Measurements from ENCODE around the gene RHOD.

Gene RHOD, protein sequence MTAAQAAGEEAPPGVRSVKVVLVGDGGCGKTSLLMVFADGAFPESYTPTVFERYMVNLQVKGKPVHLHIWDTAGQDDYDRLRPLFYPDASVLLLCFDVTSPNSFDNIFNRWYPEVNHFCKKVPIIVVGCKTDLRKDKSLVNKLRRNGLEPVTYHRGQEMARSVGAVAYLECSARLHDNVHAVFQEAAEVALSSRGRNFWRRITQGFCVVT

DNA sequence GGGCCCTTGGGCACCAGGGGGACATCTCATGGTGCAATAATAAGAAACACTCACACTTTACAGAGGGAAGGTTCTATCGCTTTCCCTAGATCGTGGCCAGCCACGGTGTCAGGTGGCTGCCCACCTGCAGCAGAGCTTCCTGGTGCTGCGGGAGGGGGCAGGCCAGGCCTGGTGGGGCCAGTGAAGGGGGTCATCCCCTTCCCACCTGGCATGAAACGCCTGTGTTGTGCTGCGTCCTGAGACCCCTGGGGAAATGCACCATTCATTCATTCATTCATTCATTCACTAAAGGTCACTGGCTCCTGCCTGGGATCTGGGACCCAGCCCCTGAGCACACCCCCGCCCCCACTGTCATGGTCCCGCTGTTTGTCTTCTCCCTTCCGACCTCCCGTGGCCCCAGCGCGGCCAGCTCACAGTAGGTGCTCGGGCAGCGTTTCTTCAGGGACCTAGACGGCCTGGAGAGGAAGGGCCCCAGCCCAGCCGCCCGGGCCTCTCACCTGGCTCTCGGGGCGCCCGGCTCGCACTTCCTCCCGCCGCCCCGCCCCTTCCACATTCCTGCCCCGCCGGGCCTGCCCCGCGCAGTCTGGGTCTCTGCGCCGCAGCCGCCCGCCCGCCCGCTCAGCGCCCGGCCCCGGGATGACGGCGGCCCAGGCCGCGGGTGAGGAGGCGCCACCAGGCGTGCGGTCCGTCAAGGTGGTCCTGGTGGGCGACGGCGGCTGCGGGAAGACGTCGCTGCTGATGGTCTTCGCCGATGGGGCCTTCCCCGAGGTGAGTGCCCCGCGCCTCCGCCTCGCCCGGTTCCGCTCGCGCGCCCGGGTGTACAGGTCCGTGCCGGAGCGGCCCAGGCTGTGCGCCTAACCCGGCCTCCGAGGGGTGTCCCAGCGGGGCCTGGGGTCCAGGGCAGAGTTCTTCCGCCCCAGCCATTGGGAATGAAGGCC, at the start of gene RHOD:
Gene RHOD, plus strand, starts transcription at position 581 of the 938 bp plus-strand sequence. Its CDS starts 56 bp downstream, at position 637.
- in situ Hi-C loops (cut with MboI; ENCODE audit: low sequenced_read_pairs), result no loop called here

DNA sequence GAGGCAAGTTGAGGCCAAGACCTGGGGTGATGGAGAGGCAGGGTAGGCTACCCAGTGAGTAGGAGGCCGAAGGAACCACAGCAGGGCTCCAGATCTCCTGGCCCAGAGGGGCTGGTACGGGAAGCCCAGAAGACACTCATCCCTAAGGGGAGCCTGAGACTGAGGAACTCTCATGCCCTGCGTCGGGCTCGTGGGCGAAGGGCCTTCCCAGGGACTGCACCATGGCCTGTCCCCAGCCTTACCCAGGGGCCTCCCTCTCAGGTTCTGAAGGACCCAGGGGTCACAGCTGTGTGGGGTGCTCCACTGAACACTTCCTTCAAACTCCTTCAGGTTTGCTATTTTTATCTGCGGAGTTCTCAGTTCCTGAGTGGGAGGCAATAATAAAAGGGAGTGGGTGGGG, 49.5 kb upstream of the RHOD start:
- in situ Hi-C loops (cut with MboI; ENCODE audit: low sequenced_read_pairs), result no loop called here

DNA sequence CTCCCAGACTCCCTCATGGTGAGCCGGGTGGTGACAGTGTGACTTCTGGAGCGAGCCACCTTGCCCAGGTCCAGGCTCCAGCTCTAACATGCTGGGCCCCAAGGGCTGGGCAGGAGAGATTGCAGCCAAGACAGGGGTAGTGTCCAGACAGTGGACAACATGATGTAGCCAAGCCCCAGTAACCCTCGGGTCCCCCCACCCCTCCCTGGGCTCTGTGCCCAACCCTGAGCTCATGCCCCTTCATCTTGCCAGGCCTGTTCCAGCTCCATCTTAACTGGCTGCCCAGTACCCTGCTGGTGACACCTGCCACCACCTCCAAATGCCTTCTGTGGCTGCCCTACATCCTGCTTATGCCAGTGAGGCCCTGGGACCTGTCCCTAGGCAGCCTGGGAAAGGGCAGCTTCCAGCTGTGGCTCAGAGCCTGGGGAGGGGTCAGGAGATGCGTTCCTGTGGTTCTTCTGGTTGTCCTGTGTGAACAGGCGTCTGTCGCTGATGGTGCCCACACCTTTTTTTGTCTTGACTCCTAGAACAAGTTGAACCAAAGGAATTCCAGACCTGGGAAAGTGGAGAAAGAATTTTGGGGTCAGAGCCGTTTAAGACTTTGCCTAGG, 46.2 kb upstream of the RHOD start:
- in situ Hi-C loops (cut with MboI; ENCODE audit: low sequenced_read_pairs), result no loop called here

DNA sequence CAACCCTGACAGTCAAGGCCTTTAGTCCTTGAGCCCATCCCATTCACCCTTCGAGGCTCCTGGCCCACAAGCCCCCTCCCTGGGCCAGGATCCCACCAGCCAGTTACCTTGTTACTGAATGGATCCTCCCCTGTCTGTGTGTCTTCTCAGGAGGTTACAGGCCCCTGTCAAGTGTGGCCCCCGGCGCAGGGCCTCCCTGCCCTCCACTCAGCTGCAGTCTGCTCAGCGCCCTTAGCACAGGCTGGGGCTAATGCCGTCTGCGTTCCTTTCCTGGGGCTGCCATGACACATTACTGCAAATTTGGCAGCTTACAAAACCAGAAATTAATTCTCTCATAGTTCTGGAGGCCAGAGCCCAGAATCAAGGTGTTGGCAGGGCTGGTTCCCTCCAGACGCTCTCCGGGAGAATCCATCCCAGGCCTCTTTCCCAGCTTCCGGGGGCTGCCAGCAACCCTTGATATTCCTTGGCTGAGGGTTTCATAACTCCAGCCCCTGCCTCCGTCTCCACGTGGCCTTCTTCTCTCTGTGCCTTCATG, 43.1 kb upstream of the RHOD start:
- in situ Hi-C loops (cut with MboI; ENCODE audit: low sequenced_read_pairs), result no loop called here

DNA sequence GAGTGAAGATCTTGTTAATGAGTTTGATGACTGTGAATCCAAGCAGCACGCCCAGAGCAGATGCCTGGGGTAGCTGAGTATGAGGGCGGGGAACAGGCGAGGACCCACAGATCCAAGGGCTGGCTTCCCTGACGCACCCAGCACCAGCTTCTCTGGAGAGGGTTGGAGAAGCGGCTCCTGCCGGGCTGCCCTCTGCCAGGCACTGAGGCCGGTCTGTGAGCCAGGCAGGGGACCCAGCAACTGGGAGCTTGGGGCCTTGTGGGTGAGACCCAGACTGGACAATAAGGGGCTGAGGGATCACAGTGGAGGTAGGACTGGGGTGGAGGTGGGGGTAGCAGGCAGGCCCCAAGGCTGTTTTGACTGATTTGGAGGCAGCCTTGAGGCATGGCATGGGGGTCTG, 42.3 kb upstream of the RHOD start:
- in situ Hi-C loops (cut with MboI; ENCODE audit: low sequenced_read_pairs), result no loop called here

DNA sequence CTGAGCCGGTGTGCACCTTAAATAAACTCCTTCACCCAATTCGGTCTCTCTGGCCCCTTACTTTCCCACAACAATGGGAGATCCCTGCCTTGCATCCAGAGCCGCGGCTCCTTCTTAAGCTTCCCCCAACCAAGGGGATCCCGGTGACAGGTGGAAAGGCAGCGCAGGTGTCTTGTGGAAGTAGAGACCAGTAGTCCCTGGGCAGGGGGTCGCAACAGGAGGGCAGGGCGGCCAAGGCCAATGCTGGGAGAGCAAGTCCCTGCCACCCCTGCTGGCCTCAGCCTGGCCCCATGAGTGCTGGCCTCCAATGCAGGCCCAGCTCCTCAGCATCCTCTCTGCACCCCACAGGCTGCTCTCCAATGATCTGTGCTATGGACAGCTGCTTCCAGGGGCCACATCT, 41.6 kb upstream of the RHOD start:
- in situ Hi-C loops (cut with MboI; ENCODE audit: low sequenced_read_pairs), result no loop called here

DNA sequence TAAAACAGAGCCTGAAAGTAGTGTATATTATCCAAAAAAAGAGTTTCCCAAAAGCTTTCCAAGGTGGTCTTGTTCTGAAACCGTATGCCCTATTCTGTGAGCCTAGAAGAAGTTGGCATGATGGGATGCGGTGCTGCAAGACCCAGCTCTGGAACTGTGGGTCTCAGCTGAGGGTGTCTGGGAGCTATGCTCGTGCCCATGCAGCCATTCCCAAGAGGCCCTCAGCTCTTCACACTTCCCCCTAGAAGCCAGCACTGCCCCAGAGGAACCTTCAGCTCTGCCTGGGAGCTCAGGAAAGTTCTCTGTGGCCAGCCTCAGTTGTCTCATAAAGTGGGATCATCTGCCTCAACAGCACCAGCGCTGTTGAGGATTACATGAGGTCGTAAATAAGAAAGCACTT, 40.1 kb upstream of the RHOD start:
- in situ Hi-C loops (cut with MboI; ENCODE audit: low sequenced_read_pairs), result no loop called here

DNA sequence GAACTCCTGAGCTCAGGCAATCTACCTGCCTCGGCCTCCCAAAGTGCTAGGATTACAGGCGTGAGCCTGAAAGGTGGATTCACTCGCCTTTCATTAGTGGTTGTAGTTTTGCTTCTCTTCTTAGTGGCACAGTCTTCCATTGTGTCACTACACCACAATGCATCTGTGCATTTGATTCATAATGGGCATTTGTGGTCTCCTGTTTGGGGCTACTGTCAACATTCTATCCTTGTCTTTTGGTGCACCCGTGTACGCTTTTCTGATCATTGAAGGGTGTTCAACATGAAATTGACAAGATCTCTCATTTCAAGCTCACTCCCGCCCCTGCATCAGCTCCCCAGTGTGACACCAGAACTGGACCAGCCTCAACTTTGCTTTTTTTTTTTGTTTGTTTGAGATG, 35.7 kb upstream of the RHOD start:
- in situ Hi-C loops (cut with MboI; ENCODE audit: low sequenced_read_pairs), result no loop called here

DNA sequence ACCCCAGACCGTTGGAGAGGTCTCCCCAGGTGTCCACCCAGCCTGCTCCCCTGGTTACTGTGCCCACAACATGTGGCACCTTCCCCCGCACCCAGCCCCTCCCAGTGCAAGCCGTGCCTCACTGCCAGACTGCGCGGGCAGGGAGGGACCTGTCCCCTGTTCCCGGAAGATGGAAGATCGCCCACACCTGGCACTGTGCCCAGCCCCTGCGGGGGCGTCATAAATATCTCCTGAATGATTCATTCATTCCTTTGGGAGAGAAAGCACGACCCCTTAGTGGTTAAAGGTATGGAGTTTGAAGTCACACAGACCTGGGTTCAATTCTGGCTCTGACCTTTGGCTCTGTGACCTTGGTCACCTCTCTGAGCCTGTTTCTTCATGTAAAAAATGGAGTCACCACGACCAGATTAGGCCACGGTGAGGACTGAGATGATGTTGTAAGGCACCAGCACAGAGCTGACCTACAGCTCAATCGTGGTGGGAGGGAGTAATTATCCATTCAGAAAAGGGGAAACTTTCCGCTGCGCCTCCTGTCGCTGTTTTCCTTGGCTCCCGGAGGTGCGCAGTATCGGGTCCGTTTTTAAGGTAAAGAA, 34.2 kb upstream of the RHOD start:
- in situ Hi-C loops (cut with MboI; ENCODE audit: low sequenced_read_pairs), result no loop called here

DNA sequence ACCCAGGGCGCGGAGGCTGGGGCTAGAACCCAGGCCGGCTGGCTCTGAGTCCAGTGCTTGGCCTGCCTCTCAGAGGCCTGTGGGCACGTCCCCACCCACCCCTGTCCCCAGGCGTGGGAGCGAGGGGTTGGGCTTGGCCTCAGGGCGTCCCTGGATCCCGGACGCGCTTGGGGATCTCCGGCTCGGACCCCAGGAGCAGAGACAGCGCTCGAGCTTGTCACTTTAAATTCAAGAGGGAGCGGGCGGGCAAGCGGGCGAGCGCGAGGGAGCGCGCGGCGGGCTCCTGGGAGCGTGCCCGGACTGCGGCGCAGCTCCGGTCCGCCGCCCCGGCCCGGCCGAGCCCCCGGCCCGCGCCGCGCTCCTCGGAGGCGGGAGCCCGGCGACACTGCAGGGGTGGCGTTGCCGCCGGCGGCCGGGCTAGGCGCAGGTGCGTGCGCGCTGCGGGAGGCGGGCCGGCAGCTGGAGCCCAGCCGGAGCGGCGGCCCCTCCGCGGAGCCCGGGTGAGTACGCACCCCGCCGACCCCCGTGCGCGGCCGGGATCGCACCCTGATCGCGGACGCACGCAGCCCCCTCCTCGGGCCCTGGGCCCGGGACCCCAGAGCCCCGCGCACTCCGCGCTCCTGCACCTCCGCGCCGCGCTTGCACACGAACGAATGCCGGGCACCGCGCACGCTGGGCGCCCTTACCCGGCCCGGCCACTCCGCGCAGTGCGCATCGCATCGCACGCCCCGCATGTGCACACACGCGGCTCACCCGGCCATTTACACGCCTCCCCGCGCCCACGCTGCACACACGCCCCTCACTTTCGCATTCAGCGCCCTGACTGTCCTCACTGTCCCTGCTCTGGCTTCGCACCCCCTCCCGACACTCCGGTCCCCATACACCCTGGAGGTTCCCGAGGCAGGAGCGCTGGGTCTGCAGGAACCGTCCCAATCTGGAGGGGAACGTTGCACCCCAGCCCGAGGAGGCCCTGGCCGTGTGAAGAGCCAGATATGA, 33.4 kb upstream of the RHOD start, which contains the start of gene SYT12:
Gene SYT12, plus strand, starts transcription at position 174 of the 996 bp plus-strand sequence. CDS start 7,011 bp downstream, outside the sequence.
- in situ Hi-C loops (cut with MboI; ENCODE audit: low sequenced_read_pairs), result no loop called here

DNA sequence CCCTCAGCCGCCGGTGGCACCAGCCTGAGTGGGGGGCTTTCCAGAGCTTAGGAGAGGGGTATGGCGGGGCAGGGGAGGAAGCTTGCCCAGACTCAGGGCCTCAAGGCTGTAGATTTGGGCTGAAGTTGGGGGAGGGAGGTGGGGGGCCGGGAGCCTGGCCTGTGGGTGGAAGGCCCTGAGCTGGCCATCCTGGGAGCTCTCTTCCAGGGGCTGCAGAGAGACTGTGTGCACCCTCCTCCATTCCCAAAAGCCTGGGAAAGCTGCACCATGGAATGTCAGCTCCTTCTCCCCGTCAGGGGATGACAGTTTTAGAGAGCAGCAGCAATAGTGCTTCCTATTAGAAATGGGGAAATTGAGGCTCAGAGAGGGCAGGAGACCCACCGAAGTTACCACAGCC, 32.7 kb upstream of the RHOD start:
- in situ Hi-C loops (cut with MboI; ENCODE audit: low sequenced_read_pairs), result no loop called here

DNA sequence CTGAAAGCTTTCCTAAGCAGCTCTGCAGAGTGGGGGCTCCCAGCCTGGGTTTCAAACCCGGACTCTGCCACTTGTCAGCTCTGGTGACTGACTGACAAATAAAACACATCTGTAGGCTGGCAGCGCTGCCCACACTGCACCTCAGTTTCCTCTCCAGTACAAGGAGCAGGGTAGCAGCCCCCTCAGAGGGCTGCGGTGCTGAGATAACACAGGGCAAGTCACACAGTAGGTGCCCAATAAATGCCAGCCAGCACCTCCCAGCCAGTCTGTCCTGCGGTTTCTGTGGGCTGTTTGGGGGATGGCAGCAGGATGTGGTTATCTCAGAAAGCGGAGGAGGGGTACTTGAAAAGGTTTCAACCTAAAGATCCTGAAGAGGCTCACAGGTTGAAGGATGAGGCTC, 32.2 kb upstream of the RHOD start:
- in situ Hi-C loops (cut with MboI; ENCODE audit: low sequenced_read_pairs), result no loop called here

DNA sequence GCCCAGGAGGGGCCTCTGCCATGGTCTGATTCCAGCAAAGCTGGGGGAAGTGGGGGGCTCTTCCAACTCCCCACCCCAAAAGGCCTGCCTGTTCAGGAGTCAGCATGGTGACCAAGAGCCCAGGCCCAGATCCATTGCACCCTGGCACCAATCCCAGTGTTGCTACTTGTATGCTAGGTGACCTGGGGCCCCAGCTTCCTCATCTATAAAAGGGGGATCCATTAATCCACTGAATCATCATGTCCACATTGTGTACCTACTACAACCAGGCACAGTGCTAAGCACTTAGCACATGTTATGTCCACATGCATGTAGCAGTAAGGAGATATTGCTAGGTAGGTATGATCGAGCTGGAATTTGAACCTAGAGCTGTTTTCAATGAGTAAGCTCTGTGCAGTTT, 31.7 kb upstream of the RHOD start:
- in situ Hi-C loops (cut with MboI; ENCODE audit: low sequenced_read_pairs), result no loop called here

DNA sequence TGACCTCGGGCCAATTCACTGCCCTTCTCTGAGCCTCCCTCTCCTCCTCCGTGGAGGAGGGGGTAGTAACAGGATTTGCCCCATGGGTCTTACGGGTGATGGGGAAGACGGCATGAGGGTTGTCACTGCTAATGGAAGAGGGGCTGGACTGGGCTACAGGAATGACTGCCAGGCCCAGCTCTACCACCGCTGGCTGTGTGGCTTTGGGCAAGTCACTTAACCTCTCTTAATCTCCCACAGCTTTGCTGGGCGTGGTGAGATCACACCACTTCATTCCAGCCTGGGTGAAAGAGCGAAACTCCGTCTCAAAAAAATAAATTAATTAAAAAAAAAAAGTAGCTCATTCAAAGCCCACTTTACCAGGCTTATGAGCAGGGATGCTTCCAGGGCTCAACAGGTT, 30.9 kb upstream of the RHOD start:
- in situ Hi-C loops (cut with MboI; ENCODE audit: low sequenced_read_pairs), result no loop called here

DNA sequence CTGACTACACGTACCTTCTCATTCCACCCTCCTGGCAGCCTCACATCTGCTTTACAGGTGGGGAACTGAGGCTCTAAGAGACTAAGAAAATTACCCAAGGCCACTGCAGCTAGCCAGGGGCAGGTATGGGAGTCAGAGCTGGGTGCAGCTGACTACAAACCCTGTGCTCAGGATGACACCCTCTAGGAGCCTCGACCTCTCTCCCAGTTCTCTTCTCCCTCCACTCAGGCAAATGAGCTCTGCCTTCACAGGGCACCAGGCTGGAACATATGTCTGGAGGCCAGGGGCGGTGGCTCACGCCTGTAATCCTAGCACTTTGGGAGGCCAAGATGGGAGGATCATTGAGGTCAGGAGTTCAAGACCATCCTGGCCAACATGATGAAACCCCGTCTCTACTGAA, 29.7 kb upstream of the RHOD start:
- in situ Hi-C loops (cut with MboI; ENCODE audit: low sequenced_read_pairs), result no loop called here

DNA sequence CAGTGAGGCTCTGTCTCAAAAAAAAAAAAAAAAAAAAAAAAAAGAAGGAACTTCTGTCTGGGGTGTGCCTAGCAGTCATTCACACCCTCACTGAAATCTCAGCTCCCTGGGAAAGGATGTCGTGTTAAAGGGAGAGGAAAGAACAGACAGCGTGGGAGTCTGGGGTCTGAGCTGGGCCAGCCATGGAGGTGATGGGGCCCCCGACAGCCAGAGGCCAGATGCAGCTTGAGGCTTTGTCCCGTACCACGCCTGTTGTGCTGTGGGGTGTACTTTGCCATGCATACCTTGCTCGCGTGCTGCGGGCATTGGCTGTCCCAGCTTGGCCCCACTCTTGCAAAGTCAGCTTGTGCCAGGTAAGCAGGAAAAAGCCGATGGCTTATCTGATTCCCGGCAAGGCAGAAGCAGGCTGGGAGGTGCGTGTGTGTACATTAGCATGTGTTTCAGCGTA, 29.1 kb upstream of the RHOD start:
- in situ Hi-C loops (cut with MboI; ENCODE audit: low sequenced_read_pairs), result no loop called here

DNA sequence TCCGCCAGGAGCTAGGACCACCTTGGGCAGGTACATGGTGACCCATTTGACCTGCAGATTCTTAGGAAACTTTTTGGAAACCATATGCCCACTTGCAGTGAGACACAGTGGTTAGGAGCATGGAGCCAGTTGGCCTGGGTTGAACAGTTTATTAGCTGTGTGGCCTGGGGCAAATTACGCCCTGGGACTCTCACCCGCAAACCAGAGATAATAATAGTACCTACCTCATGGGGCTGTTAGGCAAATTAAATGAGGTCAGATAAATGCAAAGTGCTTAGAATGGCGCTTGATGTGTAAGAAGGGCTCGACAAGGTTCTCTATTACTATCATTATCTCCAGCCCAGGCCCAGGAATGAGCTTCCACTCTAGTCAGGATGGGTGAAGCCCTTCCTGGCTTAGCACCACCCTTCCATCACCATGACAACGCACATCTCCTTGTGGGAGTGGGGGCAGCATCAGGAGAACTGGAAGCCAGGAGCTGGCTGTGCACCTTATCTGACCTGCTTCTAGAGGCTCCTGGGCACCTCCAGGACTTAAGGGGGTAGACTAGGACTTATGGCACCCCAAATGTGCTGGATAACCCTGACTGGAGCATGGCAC, 28.6 kb upstream of the RHOD start:
- in situ Hi-C loops (cut with MboI; ENCODE audit: low sequenced_read_pairs), result no loop called here

DNA sequence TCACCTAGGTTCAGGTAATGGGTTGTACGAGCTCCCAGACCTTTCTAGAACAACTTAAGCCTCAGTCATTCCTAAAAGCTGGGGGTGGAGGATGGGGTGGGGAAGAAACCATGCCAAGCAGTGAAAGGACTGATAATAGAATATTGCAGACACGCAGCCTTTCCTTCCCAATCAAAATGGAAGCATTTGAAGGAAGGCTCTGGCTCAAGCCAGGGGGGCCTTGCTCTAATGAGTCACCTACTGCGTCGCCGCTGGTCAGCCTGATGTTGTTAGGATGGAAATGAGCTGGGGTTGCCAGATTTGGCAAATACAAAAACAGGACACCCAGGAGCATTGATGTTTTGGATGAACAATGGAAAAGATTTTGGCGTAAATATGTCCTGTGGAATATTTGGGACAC, 27.5 kb upstream of the RHOD start:
- in situ Hi-C loops (cut with MboI; ENCODE audit: low sequenced_read_pairs), result no loop called here

DNA sequence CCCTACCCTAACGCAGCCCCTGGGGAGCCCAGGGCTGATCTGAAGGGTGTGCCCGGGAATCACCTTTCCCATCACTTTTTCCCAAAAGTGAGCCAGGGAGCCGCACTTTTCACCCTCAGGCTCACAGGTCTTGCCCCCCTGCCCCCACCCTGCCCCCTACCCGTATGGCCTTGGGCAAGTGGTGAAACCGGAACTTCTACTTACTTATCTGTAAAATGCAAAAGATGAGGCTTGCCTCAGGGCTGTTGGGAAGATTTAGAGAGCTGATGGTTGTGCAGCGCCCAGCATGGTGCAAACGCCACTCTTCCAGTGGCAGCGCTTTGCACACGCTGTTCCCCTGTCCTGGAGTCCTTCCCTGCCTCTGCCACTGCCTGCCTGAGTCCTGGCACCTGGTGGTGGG, 25.7 kb upstream of the RHOD start:
- in situ Hi-C loops (cut with MboI; ENCODE audit: low sequenced_read_pairs), result no loop called here

Data from hTERT RPE-1 (cell line).